ENCODE results near the gene SEMA5A.

GRCh38 chr5:9301200-9301599, 244.7 kb downstream of the SEMA5A start:
- TF ChIP-seq CTCF (IDR thresholded peaks at IDR 0.05; ENCODE audit: control extremely low read depth in 1 of 3, insufficient read depth in 1 of 3, low read depth in 1 of 3, low read length in 3 of 3) (no peak), JUND (IDR thresholded peaks at IDR 0.05; ENCODE audit: low read length) (no peak), CREB1 (IDR thresholded peaks at IDR 0.05) (no peak), POLR2A (IDR thresholded peaks at IDR 0.05; ENCODE audit: control extremely low read depth in 1 of 2, low read depth in 2 of 2, low read length in 2 of 2) (no peak), CBX5 (IDR thresholded peaks at IDR 0.05; ENCODE audit: low read depth, low read length) (no peak), SP1 (IDR thresholded peaks at IDR 0.05; ENCODE audit: low read depth, low read length) (no peak), CEBPB (IDR thresholded peaks at IDR 0.05; ENCODE audit: low read depth, low read length) (no peak), SIX5 (IDR thresholded peaks at IDR 0.05; ENCODE audit: low read depth, low read length) (no peak), EP300 (IDR thresholded peaks at IDR 0.05; ENCODE audit: borderline replicate concordance in 1 of 2, low read depth in 2 of 2, low read length in 2 of 2) (no peak), SRF (IDR thresholded peaks at IDR 0.05; ENCODE audit: low read depth, low read length) (no peak), RAD21 (IDR thresholded peaks at IDR 0.05 in 1 of 2, conservative IDR thresholded peaks at IDR 0.05 in 1 of 2; ENCODE audit: low read depth in 2 of 2, low read length in 2 of 2) (no peak)
- TF ChIP-seq, protein P1, sequence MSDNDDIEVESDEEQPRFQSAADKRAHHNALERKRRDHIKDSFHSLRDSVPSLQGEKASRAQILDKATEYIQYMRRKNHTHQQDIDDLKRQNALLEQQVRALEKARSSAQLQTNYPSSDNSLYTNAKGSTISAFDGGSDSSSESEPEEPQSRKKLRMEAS (IDR thresholded peaks at IDR 0.05), result no peak

All from H1 (cell line).